GM18511 (cell line): ENCODE data around the gene SUSD3.
"Not testable (repeated sequence)": the region's sequence is repeated elsewhere in the genome, so short reads cannot be mapped to it uniquely, and the experiment has no call there.

Experiments used
- ATAC-seq: cut with Tn5 transposase; IDR thresholded peaks from one replicate; pipeline ENCODE4 v1.9.1; 2021; ENCODE audit warnings: mild to moderate bottlenecking, moderate library complexity; ENCODE audit not compliant: unreplicated experiment

The SUSD3 gene

DNA sequence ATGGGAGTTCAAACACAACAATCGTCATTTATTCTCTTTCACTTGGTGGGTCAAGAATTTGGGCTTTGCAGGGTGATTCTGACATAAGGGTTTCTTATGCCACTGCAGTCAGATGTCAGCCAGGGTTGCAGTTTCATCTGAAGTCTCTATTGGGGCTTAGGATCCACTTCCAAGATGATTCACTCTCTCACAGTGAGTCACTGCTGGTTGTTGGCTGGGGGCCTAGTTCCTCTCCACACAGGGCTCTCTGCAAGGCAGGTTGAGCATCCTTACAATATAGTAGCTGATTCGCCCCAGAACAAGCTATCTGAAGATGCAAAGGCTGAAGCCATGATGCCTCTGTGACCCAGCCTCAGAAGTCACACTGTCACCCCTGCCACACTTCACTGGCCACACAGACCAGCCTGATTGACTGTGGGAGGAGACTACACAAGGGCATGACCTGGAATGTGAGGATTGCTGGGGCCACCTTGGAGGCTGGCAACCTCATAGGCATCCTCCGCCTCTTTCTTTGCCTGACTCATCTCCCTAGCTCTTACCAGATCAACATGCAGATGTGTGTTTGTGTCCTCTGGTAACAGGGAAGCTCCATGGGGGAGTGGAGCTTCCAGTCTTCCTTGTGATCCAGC, 33.1 kb downstream of the SUSD3 start:
- no peak for ATAC-seq

DNA sequence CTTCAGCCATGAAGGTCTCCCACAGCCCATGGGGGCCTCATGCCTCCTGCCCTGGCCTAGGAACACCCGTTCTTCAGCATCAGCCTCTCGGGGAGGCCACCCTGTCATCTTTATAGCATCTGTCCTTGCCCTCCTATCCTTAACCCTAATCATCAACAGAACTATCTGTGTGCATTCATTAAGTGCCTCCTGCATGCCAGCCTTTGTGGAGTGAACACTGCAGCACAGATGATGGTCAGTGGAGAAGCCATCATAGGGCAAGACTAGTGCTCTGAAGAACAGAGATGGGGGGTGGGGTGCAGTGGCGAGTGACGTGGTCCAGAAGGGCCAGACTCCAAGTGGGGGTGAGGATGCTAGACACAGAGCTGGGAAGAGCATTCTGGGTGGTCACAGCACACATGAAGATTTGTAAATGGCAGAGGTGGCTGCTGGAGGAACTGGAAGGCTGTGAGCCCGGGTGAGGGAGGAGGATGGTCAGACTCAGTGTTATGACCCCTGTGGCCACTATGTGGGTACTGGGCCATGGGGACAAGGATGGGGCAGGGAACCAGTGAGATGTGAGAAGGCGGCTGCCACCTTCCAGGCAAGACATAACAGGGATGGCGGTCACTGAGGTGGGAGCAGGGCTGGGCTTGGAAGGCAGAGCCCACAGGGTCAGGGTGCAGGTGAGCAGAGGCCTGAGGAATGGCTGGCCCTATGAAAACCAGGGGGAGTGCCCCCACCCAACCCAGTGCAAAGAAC, 33.9 kb downstream of the SUSD3 start:
- no peak for ATAC-seq

DNA sequence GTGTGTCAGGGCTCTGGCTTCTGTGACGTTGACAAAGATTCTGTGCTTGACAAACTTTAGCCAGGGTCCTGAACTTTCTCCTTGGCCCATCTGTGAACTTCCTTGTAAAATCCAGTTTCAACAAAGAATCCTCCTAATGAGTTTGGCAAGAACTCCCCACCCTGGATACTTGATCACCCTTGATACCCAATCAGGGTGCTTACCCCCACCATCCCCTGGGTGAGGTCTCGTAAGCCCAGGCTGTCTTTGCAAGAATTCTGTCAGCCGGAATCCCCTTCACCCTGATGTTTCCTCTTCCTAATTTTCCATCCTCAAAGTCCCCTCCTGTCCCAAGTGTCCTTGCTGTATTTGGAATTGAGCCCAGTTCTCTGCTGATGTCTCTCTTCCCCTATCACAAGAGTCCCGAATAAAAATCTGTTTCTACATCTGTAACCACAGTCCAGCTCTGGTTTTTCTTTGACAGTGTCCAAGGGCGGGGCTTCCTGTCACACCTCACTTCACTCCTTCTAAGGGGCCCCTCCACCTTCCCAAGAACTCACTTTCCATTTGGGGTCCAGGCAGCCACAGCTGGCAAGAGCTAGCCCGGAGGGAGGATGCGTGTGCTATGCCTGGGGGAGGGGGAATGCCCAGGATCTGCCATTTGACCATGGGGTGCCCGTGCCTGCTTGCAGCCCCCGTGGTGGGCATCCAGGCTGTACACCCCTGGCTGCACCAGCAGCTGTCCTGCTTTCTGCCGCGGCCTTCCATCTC, 34.8 kb downstream of the SUSD3 start:
- ATAC-seq = no peak

GRCh38 chr9:93093877-93094657, 35.6 kb downstream of the SUSD3 start:
- no peak for ATAC-seq

DNA sequence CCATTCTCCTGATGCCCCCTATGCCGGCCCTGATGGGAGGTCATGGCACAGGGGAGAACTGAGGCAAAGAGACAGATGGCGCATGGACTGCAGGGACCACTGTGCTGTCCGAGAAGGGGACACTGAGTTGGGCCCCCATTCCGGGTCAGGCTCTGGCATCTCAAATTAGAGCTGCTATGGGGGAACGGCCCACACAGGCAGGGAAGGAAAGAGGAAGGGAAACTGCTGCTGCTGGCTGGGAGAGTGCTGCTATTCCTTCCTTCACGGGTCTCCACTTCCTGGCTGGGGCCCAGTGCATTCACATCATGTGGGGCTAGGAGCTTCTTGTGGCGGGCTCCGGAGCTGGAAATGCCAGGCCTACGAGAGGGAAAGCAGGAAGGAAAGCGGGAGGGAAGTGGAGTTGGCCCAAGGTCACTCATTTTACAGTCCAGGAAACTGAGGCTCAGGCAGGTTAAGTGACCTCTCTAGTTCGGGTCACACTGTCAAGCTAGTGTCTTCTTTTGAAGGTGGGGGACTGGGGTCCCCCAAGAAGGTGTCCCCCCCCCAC, 36.2 kb downstream of the SUSD3 start:
- ATAC-seq = peak; percentile 24

DNA sequence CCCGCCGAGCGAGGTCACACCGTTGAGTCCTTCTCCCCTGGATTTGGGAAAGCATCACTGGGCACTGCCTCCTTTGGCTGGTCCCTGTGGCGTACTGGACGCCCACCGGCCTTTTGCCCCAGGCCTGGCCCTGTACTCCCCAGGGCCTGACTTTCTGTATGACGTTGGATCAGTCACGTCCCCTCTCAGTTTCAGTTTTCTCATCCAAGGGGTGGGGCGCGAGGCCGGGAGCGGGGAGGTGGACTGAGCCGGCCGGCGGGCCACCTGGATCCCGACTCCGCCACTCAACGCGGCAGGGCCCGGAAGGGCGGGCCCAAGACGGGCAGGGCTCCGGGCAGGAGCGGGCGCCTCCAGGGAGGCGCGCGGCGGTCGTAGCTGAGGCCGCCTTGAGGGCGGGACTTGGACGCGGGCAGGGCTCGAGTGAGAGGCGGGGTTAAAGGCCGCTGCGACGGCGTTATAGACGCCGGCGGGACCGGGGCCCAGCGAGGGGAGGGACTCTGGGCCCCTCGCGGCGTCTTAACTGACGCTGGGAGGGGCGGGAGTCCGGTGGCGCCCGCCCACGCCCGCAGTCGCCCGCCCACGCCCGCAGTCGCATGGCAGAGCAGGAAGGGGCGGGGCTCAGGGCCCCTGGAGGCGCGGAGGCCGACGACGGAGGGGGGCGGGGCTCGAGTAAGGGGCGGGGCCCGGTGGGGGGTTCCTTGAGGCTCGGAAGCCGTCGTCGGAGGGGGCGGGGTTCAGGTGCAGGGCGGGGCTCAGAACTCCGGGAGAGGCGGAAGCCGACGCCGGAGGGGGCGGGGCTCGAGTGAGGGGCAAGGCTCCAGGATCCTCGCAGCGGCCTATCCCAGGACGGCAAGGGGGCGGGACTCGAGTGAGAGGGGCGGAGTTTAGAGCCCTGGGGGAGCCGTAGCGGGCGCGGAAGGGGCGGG, 37.0 kb downstream of the SUSD3 start:
- ATAC-seq = peak; percentile 62

DNA sequence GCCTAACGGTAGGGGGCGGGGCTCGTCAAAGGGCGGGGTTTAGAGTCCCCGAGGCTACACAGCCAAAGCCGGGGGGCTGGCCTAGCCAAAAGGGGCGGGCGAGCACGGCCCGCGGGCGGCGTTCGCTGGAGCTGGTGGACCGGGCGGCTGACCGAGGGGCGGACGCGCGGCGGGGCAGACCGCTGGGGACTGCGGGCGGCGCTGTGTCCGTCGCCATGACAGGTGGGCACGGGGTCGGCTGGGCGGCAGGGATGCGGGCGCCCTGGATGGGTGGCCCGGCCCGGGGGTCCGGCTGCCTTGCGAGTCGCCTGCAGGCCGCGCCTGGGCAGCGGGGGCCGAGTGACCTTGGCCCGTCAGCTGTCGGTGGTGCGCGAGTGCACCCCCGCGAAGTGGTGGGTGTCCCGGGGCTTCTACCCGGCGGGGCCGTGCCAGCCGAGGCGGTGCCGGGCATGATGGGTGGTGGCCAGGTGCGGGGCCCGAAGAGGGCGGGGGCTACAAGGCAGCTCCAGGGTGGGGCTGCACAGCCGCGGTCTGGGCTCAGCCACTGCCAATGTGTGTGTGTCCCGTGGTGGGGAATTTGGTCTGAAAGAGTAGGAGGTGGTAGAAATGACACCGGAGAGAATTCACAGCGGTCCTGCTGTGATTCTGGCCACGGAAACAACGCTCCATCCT, 37.8 kb downstream of the SUSD3 start, which contains the start of gene CARD19:
CARD19 (plus strand) TSS at position 87 of the 672 bp plus-strand sequence; CDS start at position 216, 129 bp downstream.
- ATAC-seq = peak; percentile 52

- no peak for ATAC-seq
These were observed 38.4 kb downstream of the SUSD3 start for GRCh38 chr9:93096811-93097382.

DNA sequence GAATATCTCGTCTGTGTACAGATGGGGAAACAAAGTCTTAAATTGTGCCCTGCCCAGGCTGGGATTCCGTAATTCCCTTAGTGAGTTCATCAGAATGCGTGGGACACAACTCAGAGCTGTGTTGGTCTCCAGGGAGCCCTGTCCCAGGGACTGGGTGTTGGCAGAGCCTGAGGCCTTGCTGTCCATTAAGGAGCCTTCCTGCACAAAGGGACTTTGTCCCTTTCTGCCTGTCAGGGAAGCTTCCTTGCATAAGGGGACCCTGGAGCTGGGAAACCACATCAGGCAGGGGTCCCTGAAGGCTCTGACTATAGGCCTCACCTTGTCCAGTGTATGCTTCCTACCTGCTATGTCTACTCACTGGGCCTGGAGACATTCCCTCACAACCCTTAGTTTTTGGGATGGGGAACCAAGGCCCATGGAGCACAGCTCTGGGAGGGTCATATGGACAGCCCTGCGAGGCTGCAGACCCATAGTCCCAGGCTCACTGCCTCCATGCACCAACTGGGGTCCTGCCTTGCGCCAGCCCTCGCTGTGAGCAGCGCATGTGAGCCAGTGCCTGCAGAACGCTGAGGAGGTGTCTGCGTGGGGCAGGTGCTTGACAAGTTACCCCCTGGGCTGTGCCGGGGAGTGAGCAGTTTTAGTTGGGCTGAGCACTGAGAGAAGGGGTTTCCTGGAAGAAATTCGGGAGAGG, 39.2 kb downstream of the SUSD3 start:
- no peak for ATAC-seq

GRCh38 chr9:93098236-93098946, 39.9 kb downstream of the SUSD3 start:
- ATAC-seq = no peak

GRCh38 chr9:93099551-93100275, 41.2 kb downstream of the SUSD3 start:
- ATAC-seq = no peak

DNA sequence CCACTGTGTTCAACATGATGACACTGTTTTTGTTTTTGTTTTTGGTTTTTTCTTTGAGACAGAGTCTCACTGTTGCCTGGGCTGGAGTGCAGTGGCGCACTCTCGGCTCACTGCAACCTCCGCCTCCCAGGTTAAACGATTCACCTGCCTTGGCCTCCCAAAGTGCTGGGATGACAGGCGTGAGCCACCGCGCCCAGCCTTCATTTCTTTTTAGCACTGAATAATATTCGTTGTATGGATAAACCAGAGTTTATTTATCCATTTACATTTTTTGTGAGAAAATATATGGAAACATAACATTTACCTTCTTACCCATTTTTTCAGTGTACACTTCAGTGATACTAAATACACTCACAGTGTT, 41.8 kb downstream of the SUSD3 start:
- ATAC-seq = no peak

DNA sequence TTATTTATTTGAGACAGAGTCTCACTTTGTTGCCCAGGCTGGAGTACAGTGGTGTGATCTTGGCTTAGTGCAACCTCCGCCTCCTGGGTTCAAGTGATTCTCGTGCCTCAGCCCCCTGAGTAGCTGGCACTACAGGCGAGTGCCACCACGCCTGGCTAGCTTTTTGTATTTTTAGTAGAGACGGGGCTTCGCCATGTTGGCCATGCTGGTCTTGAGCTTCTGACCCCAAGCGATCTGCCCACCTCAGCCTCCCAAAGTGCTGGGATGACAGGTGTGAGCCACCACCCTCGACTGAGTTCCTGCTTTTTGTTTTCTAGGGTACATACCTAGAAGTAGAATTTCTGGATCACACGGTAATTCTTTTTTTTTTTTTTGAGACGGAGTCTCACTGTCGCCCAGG, 42.6 kb downstream of the SUSD3 start:
- ATAC-seq = not testable (repeated sequence)

- no peak for ATAC-seq
These were observed 47.1 kb downstream of the SUSD3 start for GRCh38 chr9:93105620-93106019.

DNA sequence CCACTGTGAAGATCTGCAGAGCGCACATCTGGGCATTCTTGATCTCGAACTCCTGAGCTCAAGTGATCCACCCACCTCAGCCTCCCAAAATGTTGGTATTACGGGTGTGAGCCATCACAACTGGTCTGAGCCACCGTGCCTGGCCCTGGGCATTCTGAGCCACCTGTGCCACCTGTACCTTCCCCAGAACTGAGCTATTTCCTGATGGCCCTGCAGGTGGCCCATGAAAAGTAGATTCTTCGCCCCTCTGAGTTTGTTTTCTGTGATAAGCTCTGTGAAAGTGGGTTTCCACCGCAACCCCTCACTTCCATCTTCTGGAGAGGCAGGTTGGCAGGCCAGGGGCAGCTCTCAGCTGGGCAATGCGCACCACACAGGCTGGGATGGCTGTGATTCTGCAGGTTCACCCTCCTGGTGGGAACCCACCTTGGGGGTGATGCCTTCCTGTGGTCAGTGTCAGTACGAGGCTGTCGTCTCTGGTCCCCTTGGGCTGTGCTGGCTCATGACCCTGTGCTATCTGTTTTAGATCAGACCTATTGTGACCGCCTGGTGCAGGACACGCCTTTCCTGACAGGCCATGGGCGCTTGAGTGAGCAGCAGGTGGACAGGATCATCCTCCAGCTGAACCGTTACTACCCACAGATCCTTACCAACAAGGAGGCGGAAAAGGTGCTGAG, 48.8 kb downstream of the SUSD3 start:
- no peak for ATAC-seq

GRCh38 chr9:93107825-93108161, 49.3 kb downstream of the SUSD3 start:
- ATAC-seq = no peak
